HG03097 (cell line): ENCODE measurements around the gene ANKS4B.
"Not testable (repeated sequence)": the region's sequence is repeated elsewhere in the genome, so short reads cannot be mapped to it uniquely, and the experiment has no call there.

Source experiments
- ATAC-seq: cut with Tn5 transposase; IDR thresholded peaks from one replicate; pipeline ENCODE4 v1.9.1; 2021; ENCODE audit not compliant: unreplicated experiment, low FRiP score

ANKS4B gene, protein sequence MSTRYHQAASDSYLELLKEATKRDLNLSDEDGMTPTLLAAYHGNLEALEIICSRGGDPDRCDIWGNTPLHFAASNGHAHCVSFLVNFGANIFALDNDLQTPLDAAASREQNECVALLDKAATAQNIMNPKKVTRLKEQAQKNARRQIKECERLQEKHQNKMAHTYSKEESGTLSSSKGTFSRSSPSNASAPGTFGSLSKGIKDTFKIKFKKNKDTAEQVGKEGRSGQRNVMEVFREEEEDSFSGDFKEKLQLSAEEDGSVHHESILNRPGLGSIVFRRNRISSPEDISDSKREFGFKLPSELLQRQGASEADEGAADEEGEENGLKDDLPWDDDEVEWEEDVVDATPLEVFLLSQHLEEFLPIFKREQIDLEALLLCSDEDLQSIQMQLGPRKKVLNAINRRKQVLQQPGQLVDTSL

GRCh38 chr16:21233521-21234150 lies at the start of gene ANKS4B:
ANKS4B (plus strand) TSS chr16:21233699; CDS start chr16:21233738, 39 bp downstream.
- ATAC-seq = no peak

DNA sequence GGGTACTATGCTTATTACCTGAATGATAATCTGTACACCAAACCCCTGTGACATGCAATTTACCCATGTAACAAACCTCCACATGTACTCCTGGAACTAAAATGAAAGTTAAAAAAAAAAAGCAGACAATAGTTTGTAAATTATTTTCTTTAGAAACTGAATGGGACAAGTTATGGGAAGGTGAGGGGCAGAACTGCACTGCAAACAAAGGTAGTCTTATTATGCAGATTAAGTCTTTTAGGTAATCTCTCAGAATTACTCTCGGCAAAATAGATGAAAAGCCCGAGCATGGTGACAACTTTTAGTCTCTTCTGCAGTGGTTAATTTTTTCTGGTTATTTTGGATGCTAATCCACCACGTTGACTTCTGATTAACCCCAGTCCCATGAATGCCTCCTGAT lies 49.5 kb upstream of the ANKS4B start:
- ATAC-seq = no peak

- ATAC-seq = no peak
These were observed 48.7 kb upstream of the ANKS4B start for GRCh38 chr16:21184834-21185233.

DNA sequence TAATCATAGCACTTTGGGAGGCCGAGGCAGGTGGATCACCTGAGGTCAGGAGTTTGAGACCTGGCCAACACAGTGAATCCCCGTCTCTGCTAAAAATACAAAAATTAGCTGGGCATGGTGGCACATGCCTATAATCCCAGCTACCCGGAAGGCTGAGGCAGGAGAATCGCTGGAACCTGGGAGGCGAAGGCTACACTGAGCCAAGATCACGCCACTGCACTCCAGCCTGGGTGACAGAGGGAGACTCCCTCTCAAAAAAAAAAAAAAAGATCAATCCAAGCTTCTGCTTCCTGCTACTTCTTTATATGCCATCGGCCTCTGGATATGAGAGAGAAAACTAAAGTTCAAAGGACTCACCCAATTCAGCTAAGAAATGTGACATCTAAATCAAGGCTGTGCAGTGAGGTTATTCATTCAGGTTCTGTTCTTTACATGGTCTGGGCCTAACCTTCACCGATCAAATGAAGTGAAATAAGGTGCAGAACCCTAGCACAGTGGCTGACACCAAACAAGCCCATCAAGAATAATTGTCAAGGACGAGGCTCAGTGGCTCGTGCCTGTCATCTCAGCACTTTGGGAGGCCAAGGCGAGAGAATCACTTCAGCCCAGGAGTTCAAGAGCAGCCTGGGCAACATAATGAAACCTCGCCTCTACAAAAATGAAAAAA lies 47.7 kb upstream of the ANKS4B start:
- ATAC-seq = no peak

- no peak for ATAC-seq
These were observed 47.2 kb upstream of the ANKS4B start for GRCh38 chr16:21186326-21186691.

- ATAC-seq = no peak
These were observed 44.2 kb upstream of the ANKS4B start for GRCh38 chr16:21189311-21189710.

DNA sequence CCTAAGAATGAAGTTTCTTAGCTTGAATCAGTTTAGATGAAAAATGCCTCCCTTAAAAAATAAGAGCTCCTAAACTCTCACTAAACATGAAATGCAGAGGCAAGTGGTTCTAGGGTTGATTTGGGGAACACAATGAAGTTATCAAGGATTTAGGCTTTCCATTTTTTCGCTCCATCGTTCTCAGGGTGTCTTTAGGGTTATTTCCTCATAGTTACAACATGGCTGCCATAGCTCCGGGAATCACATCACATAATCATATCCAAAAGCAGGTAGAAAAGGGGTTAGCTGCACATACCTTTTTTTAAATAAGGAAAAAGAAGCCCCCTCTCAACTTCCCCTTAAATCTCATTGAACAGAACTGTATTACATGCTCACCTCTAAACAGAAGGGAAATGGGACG lies 43.5 kb upstream of the ANKS4B start:
- ATAC-seq = no peak

DNA sequence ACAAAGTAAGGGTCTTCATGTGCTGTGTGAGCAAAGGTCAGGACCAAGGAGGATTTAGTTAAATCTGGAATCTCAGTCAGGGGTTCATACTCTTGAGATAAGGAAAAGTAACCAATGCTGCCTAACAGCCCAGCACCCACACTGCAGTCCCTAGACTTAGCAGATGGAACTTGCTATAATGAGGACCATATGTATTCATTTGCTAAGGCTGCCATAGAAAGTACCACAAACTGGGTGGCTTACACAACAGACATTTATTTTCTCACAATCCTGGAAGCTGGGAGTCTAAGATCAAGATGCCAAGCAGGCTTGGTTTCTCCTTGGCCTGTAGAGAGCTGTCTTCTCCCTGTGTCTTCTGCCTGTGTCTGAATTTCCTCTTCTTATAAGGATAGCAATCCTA lies 42.9 kb upstream of the ANKS4B start:
- ATAC-seq = no peak

DNA sequence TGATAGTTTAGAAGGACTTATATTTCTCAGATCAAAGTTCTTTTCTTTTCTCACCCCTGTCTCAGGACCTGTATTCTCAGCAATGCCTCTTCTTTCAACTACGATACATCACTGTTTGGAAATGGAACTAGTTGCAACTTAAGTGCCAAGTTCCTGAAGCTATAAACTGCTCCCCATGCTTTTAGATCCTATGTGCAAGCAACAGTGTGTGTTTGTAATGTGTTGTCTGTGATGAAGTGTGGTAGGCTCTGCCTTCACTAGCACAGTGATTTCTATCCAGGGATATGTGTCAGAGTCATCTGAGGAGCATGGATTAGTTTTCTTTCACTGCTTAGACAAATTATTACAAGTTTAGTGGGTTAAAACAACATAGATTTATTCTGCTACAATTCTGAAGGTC lies 40.5 kb upstream of the ANKS4B start:
- ATAC-seq = no peak

DNA sequence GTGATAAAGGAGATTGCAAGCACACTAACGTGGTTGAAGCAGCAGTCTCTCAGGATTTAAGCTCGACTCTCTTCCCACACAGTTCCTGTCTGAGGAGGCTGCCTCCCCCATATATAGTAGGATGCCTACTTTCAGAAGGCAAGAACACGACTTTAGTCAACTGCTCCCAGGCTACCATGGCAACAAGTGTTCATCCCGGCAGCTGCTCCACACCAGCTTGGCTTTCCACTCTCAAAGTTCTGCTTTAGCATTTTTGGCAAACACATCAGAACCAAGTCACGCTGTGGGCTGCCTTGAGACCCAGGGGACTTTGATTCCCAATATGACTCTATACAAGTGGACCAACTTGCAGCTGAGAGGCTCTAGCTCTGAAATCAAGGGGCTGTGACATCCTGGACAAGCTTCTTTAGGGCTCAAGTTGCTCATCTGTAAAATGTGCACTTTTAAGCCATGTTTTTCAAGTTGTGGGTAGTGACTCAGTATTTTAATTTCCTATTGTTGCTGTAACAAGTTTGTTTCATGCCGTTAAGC lies 38.7 kb upstream of the ANKS4B start:
- no peak for ATAC-seq

GRCh38 chr16:21195330-21195729 lies 38.2 kb upstream of the ANKS4B start:
- ATAC-seq = not testable (repeated sequence)

GRCh38 chr16:21197112-21197511 lies 36.4 kb upstream of the ANKS4B start:
- no peak for ATAC-seq

GRCh38 chr16:21197621-21198020 lies 35.9 kb upstream of the ANKS4B start:
- no peak for ATAC-seq

DNA sequence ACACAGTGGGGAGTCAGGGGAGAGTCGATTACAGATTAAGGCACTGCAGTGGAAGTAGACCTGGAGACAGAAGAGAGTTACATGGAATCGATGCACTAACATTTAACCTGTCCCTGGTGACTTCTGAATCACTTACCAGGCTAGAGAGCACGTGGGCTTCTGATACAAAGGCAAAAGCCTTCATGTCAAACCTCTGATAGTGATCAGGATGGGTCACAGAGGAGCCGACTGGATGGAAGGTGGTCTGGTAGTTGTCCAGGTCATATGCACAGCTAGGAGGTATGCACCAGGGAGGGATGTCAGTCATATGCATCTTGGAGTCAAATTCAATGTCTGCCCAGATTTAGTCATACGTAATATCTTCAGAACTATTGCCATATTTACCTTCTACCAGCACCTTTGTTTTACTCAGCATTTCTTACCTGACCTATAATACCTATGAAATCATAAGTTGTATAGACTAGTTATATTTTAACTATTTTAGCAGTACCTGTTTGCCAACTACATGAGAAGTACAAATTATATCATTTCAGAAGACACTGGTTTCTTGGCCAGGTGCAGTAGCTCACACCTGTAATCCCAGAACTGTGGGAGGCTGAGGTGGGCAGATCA lies 33.8 kb upstream of the ANKS4B start:
- ATAC-seq = no peak

GRCh38 chr16:21203155-21203797 lies 30.2 kb upstream of the ANKS4B start:
- no peak for ATAC-seq

GRCh38 chr16:21205303-21205702 lies 28.2 kb upstream of the ANKS4B start:
- no peak for ATAC-seq

DNA sequence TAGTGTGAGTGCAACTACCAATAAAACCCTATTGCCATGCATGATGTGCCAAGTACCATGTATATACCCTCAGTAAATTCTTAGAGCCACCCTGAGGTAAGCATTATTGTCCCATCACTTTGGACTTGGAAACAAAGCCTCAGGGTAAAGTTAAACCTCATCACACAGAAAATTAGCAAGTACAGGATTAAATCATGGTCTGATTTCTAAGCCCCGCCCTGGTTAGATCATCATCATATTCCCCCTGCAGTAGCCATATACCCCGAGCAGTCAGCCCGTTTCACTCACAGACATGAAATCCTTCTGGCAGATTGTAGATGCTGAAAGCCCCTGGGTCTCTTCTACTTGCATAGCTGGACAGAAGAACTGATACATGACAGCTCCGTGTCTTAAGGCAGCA lies 26.9 kb upstream of the ANKS4B start:
- no peak for ATAC-seq

DNA sequence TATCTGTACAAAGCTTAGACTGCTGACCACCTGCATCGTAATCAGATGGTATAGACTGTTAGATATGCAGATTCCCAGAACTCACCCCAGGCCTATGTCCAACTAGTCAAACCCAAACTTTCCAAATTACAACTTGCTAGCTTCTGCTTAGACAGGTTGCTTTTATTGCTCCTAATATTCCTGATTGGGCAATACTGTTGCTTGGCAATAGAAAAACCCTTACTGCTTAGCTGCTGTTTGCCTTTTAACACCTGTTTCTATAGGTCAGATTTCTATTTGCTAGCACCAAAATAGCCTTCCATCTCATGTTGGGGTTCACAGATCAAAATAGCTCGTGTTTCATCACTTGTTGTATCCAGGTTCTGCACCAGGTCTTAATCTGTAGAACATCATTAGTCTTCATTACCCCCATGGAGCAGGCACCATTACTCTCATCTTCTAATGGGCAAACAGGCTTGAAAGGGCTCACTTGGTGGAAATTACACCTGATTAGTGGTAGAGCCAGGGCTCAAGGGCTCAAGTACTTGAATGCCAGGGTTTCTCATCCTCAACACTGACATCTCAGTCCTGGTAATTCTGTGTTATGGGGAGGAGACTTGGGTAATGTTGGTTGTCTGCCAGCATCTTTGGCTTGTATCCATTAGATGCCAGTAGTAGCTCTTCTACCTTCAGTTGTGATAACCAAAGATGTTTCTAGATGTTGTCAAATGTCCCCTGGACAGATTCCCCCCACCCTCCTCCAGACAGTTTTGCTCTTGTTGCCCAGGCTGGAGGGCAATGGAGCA lies 24.9 kb upstream of the ANKS4B start:
- no peak for ATAC-seq

DNA sequence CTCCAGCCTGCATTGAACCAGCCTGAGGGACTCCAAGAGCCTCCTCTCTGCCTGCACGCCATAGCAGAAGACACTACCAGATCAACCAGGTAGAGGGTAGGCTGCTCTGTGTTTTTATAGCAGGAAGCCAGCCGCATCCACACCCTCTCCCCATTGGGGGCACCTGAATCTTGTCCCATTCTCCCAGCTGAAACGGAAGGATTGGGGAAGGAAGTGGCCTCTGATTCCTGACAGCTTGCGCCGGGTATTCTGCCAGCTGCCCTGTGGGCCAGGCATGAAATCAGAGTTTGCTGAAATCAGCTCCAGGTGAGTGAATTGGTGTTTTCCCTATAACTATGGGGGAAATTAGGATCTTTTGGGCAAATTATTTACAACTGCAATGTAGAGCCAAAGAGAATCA lies 22.0 kb upstream of the ANKS4B start, which contains the start of gene ZP2:
Gene ZP2, minus strand, starts transcription at position 89 of the 400 bp plus-strand sequence. Its CDS starts 27 bp downstream, at position 62.
- no peak for ATAC-seq

GRCh38 chr16:21214086-21214485 lies 19.4 kb upstream of the ANKS4B start:
- ATAC-seq = no peak
